K562 (cell line): ENCODE results near the gene EIF4G1. TPM values are rescaled to one million over a fixed set of nuclear protein-coding genes. Genes with fewer than 3 reads are reported as not detected.

Experiments used
- ATAC-seq: fragments of 200-7000 bp; cut with Tn5 transposase; 3 replicates; pipeline ENCODE4 v1.9.1; 2020; ENCODE audit warnings: moderate library complexity
- BruUV-seq: library from RNA; stranded (reverse); fragments of 400-500 nt; replicated peaks from 2 replicates; lab custom pipeline; 2021; lab: Mats Ljungman, UMichigan
- CTCF ChIA-PET: fragments of 300-600 bp; formaldehyde crosslinking; extraction: SDS; loops from one replicate; lab custom pipeline; 2021; ENCODE audit warnings: low intra/inter-chr PET ratio; lab: Yijun Ruan, JAX
- POLR2A ChIA-PET: fragments of 300-600, 350-650 bp; sonication (Branson Sonifier 250); formaldehyde crosslinking; extraction: SDS; loops from one replicate; lab custom pipeline; 2021; ENCODE audit warnings: antibody characterized with exemption, inconsistent platforms; lab: Yijun Ruan, JAX
- DNase-seq, 4 experiments: peaks; one replicate each; pipeline versions ENCODE4 v3.0.0 to v3.0.0-alpha.2; 2011 to 2018; ENCODE audit warnings: low spot score in 3 of 4, mixed read lengths in 3 of 4; ENCODE audit errors: extremely low read depth in 1 of 4
- FAIRE-seq: peaks from 2 replicates; lab custom pipeline; 2011; peaks lifted over from hg19 to GRCh38; lab: Jason Lieb, UNC
- H2AFZ ChIP-seq: 2 replicates; pipeline ENCODE4 v1.6.0; 2011; ENCODE audit warnings: low read depth, low read length, control low read depth, inconsistent platforms
- H3K27ac ChIP-seq: fragments of 200-600 bp; 3 replicates; pipeline ENCODE4 v1.8.0; 2011; ENCODE audit warnings: low read depth, mild to moderate bottlenecking, control low read depth, inconsistent platforms, low read length, moderate library complexity, mixed read lengths; ENCODE audit errors: extremely low read depth
- H3K27me3 ChIP-seq, 2 experiments: fragments of 300-600 bp in 1 of 2; 2 replicates in 1 of 2; 3 replicates in 1 of 2; pipeline versions ENCODE4 v1.6.0 to v1.8.0; 2011; ENCODE audit warnings: inconsistent platforms in 2 of 2, low read length in 2 of 2, mild to moderate bottlenecking in 1 of 2, mixed read lengths in 1 of 2, moderate library complexity in 1 of 2; ENCODE audit not compliant: control insufficient read depth in 2 of 2, insufficient read depth in 2 of 2
- H3K36me3 ChIP-seq: fragments of 300-600 bp; 3 replicates; pipeline ENCODE4 v1.8.0; 2011; ENCODE audit warnings: mild to moderate bottlenecking, low read length, inconsistent platforms; ENCODE audit not compliant: control insufficient read depth, insufficient read depth
- H3K4me1 ChIP-seq, 2 experiments: fragments of 200-600 bp in 1 of 2; replicated peaks in 1 of 2; 2 replicates in 1 of 2; 3 replicates in 1 of 2; pipeline versions ENCODE4 v1.5.1 to v1.8.0; 2011; ENCODE audit warnings: inconsistent platforms in 2 of 2, low read length in 2 of 2, mild to moderate bottlenecking in 1 of 2, mixed read lengths in 1 of 2, moderate library complexity in 1 of 2; ENCODE audit not compliant: control insufficient read depth in 2 of 2, insufficient read depth in 2 of 2
- H3K4me2 ChIP-seq: 2 replicates; pipeline ENCODE4 v1.6.1; 2011; ENCODE audit warnings: low read length, control low read depth, inconsistent platforms, mixed read lengths; ENCODE audit not compliant: insufficient read depth
- H3K4me3 ChIP-seq: fragments of 200-600 bp; sonication (generic), shearing (Covaris generic); 2 replicates; pipeline ENCODE4 v1.5.1; 2016; ENCODE audit warnings: control low read depth, inconsistent platforms
- H3K79me2 ChIP-seq: fragments of 200-600 bp; 3 replicates; pipeline ENCODE4 v1.8.0; 2011; ENCODE audit warnings: low read length, inconsistent platforms; ENCODE audit not compliant: control insufficient read depth, insufficient read depth
- H3K9ac ChIP-seq, 2 experiments: 2 replicates each; pipeline versions ENCODE4 v1.6.0 to v1.6.1; 2011; ENCODE audit warnings: low read depth in 2 of 2, low read length in 2 of 2, control low read depth in 1 of 2, inconsistent platforms in 1 of 2, mild to moderate bottlenecking in 1 of 2, mixed read lengths in 1 of 2; ENCODE audit not compliant: insufficient read depth in 1 of 2
- H3K9me1 ChIP-seq: one replicate; pipeline ENCODE4 v1.6.0; 2011; ENCODE audit warnings: inconsistent platforms, mild to moderate bottlenecking, low read length, moderate library complexity; ENCODE audit not compliant: control insufficient read depth, insufficient read depth
- H3K9me3 ChIP-seq: replicated peaks from 2 replicates; pipeline ENCODE4 v1.5.1; 2011; ENCODE audit warnings: low read depth, low read length, inconsistent platforms; ENCODE audit not compliant: control insufficient read depth, insufficient read depth
- H4K20me1 ChIP-seq: replicated peaks from 2 replicates; pipeline ENCODE4 v1.6.1; 2011; ENCODE audit warnings: low read length, inconsistent platforms, mixed read lengths; ENCODE audit not compliant: control insufficient read depth, insufficient read depth
- HDAC3 ChIP-seq: fragments of 450-650 bp; IDR thresholded peaks from 2 replicates; pipeline ENCODE4 v1.6.1; 2018; ENCODE audit warnings: borderline replicate concordance, mild to moderate bottlenecking, moderate library complexity; ENCODE audit not compliant: partially characterized antibody
- POLR2G ChIP-seq: fragments of 200-400 bp; formaldehyde crosslinking; IDR thresholded peaks from 2 replicates; pipeline ENCODE4 v1.6.1; 2017; ENCODE audit warnings: low read depth, mild to moderate bottlenecking, antibody characterized with exemption, low read length, moderate library complexity
- RBFOX2 ChIP-seq: fragments of 200-400 bp; formaldehyde crosslinking; IDR thresholded peaks from 2 replicates; pipeline ENCODE4 v1.6.1; 2017; ENCODE audit warnings: low read depth, mild to moderate bottlenecking, low read length, moderate library complexity
- RHOXF2B ChIP-seq: fragments of 250-450 bp; sonication (Bioruptor Pico); conservative IDR thresholded peaks from 2 replicates; pipeline ENCODE4 v1.5.1; 2021
- WGBS: fragments of 100-300 bp; shearing (Covaris generic); methylation state at CpG from one replicate; pipeline ENCODE4 v1.1.6; 2016; ENCODE audit warnings: low coverage, mixed read lengths; ENCODE audit not compliant: insufficient coverage; ENCODE audit errors: missing lambda C conversion rate; 5-methylcytosine and 5-hydroxymethylcytosine counted together
- in situ Hi-C: fragments of 300-500 bp; cut with MboI; formaldehyde crosslinking; loops from 4 replicates; pipeline ENCODE4 v1.15.0; 2018; ENCODE audit warnings: inconsistent platforms, mixed read lengths
- intact Hi-C: fragments of 100-400 bp; cut with micrococcal nuclease; formaldehyde crosslinking; loops from 2 replicates; pipeline ENCODE4 v1.14.2; 2022
- polyA plus RNA-seq, 8 experiments: library from polyadenylated mRNA; depleted of rRNA in 4 of 8; stranded (reverse) in 5 of 8; unstranded in 3 of 8; fragments of >200 nt; fragmentation: Nextera tagmentation in 2 of 8; fragmentation: Illumina TruSeq in 1 of 8; extraction: Ambion mirVana in 2 of 8; extraction: Trizol in 1 of 8; gene quantifications; 2 replicates each; pipeline versions ENCODE4 v1.2.1 to v1.2.3, GENCODE V29; 2011 to 2014; ENCODE audit warnings: inconsistent platforms in 1 of 8, missing spikeins in 1 of 8
- total RNA-seq, 7 experiments: library from RNA; depleted of rRNA in 6 of 7; stranded (reverse); fragments of >200 nt in 6 of 7; fragmentation: Illumina TruSeq in 2 of 7; extraction: Trizol in 2 of 7; gene quantifications; 2 replicates each; pipeline versions ENCODE4 v1.2.1 to v1.2.3, GENCODE V29; 2011 to 2021; ENCODE audit warnings: low replicate concordance in 1 of 7

Gene EIF4G1
- total and polyA plus RNA-seq, 9 of the 15 experiments (the other 6 are each of a cell fraction or from before 2014, with no cell fraction given), result 4.6 to 505 (median 155) TPM

GRCh38 chr3:184343200-184343876 is 28.9 kb downstream of the EIF4G1 start:
- ATAC-seq, result no peak
- H3K4me3 ChIP-seq, result no peak overlapping the region
- no peaks in the 10 kb centered on the region for H4K20me1 ChIP-seq
- DNase-seq, result no peak
- no peaks in the 10 kb centered on the region for H3K27me3 ChIP-seq
- H2AFZ ChIP-seq, result no peak overlapping the region
- peaks cover 6% of the 10 kb centered on the region for H3K9me1 ChIP-seq
- peaks cover 8% of the 10 kb centered on the region; the same call in 2 of the 3 replicates for H3K79me2 ChIP-seq
- in situ Hi-C loops (no loop called here), intact Hi-C loops (no loop called here)
- TF ChIP-seq RHOXF2B (no peak), POLR2G (peak; percentile 39; the same call in 1 of the 2 replicates)
- CTCF ChIA-PET, result no interaction called here
- 65% methylated on average over 3 of the region's 5 CpGs for WGBS
- POLR2A ChIA-PET, result interaction anchor here (0.6 to 1.1 kb wide), 5 partner anchors 15 to 182 kb away, joined by 3 to 5 read pairs (median 3); no protein-coding TSS in a partner anchor
- FAIRE-seq, result no peak
- H3K36me3 ChIP-seq, result peaks cover 33% of the 10 kb centered on the region; the same call in 2 of the 3 replicates
- peaks cover 30 to 53% of the 10 kb centered on the region in 2 experiments for H3K4me1 ChIP-seq
- H3K9ac ChIP-seq, result peak overlapping the region in 1 of 2 experiments; percentile 17; a peak in 2 of 4 replicates
- no peak overlapping the region for H3K27ac ChIP-seq
- no peak overlapping the region for H3K4me2 ChIP-seq
- no peaks in the 10 kb centered on the region for H3K9me3 ChIP-seq
- BruUV-seq, result no TSS peak

- in situ Hi-C loops, result no loop called here
- POLR2A ChIA-PET, result interaction anchor here (0.5 to 1.1 kb wide), 4 partner anchors 8 to 449 kb away, joined by 3 to 6 read pairs (median 3); partner anchors contain the start of gene FAM131A
Measured at GRCh38 chr3:184344579-184345316, 30.3 kb downstream of the EIF4G1 start.

More at GRCh38 chr3:184344579-184345316, 30.3 kb downstream of the EIF4G1 start:
- 87% methylated on average over 17 of the region's 24 CpGs for WGBS
- TF ChIP-seq POLR2G (peak; percentile 63), HDAC3 (no peak), RBFOX2 (peak; percentile 32; the same call in 1 of the 2 replicates)
- no peak for ATAC-seq
- peak overlapping the region in 1 of 2 experiments; percentile 61; a peak in 2 of 4 replicates for H3K9ac ChIP-seq
- no peak for DNase-seq
- peaks cover 36% of the 10 kb centered on the region; the same call in 2 of the 3 replicates for H3K36me3 ChIP-seq
- H4K20me1 ChIP-seq, result no peaks in the 10 kb centered on the region
- no peaks in the 10 kb centered on the region for H3K27me3 ChIP-seq
- H3K4me1 ChIP-seq, result peaks cover 43 to 52% of the 10 kb centered on the region in 2 experiments
- peaks cover 6% of the 10 kb centered on the region for H3K9me1 ChIP-seq
- H3K79me2 ChIP-seq, result peaks cover 8% of the 10 kb centered on the region; the same call in 2 of the 3 replicates
- CTCF ChIA-PET, result no interaction called here
- no peak for FAIRE-seq
- no peak overlapping the region for H3K4me3 ChIP-seq
- H3K9me3 ChIP-seq, result no peaks in the 10 kb centered on the region
- no peak overlapping the region for H3K4me2 ChIP-seq
- BruUV-seq, result no TSS peak
- no peak overlapping the region for H2AFZ ChIP-seq
- no peak overlapping the region for H3K27ac ChIP-seq
- intact Hi-C loops, result loop anchor here (1.0 kb wide), 1 partner anchor 18 kb away; no protein-coding TSS in a partner anchor
